ENCODE measurements around the gene KRTAP4-9.
"Not testable (repeated sequence)": the region's sequence is repeated elsewhere in the genome, so short reads cannot be mapped to it uniquely, and the experiment has no call there.

KRTAP4-9 gene

GRCh38 chr17:41107941-41108450 lies 2.8 kb downstream of the KRTAP4-9 start:
- no peak overlapping the region for H3K4me3 ChIP-seq (ENCODE audit: low read depth, low read length)
- no peak for TF ChIP-seq CTCF (IDR thresholded peaks at IDR 0.05; ENCODE audit: low read depth, low read length)

DNA sequence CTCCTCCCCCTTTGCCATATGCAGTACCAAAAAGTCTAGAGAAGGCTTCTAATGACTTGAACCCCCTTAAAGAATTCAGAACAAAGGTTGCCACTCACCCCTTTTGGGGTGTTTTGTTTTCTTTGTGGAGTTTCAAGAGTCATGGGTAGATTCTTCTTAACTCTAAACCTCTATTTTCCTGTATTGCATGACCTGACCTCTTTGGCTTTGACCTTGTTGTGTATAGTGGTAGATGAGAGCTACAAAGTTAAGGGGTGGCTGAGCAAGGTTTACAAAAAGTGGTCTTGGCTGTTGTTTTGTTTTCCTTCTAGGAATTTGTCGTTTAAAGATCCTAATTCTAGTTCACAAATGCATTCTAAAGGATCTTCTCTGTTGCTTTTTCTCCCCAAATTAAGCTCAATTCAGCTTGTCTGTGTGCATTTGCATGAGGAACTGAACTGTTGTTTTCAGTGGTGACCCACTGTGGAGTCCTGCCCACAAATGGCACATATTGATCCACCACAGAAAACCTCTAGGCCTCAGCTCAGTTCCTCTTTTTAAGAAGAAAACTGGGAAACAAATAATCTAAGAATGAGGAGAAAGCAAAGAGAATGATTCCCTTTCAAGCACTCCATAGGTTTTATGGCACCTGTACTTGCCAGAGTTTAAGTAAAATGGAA lies 3.7 kb downstream of the KRTAP4-9 start:
- not testable (repeated sequence) for H3K4me3 ChIP-seq (ENCODE audit: low read depth, low read length)

DNA sequence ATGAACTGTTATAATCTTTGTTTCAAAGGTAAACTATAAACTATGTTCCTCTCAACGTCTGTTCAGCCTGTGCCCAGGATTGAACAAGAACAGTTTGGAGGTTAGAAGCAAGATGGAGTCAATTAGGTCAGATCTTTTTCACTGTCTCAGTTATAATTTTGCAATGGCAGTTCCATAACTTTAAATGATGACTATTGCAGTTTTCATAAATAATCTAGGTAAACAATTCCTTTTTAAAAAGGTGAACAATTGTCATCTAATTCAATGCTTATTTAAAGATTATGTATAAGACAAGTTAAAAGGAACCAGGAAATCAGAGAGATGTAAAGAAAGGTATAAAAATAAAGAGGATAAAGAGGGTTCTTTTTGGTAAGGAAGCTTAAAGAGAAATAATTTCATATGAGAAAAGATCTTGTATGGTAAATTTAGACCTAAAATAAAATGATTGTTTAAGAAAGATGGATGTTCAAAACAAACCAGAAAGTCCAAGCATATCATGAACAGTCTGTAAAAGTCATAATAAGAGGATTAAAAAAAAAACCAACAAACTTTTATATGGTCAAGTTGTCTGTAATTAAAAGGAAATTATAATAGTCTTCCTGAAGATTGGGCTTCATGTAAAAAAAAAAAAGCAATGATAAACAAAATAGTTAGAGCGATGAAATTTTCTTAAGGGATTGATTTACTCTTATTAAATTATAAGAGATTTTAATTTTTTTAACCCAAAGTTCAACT lies 6.1 kb downstream of the KRTAP4-9 start:
- no peak overlapping the region for H3K4me3 ChIP-seq (ENCODE audit: low read depth, low read length)
- TF ChIP-seq CTCF (IDR thresholded peaks at IDR 0.05; ENCODE audit: low read depth, low read length), result no peak

GRCh38 chr17:41116297-41116696 lies 11.1 kb downstream of the KRTAP4-9 start:
- no peak overlapping the region for H3K4me3 ChIP-seq (ENCODE audit: low read depth, low read length)

DNA sequence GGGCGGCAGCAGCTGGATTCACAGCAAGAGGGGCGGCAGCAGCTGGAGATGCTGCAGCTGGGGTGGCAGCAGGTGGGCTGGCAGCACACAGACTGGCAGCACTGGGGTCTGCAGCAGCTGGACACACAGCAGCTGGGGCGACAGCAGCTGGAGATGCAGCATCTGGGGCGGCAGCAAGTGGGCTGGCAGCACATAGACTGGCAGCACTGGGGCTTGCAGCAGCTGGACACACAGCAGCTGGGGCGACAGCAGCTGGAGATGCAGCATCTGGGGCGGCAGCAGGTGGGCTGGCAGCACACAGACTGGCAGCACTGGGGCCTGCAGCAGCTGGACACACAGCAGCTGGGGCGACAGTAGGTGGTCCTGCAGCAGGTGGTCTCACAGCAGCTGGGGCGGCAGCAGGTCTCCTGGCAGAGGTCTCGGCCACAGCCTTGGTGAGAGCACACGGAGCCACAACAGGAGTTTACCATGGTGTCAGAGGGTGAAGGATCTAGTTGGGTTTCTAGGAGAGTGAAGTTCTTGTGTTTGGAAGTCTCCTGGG lies 12.7 kb downstream of the KRTAP4-9 start, which contains the start of gene KRTAP4-11:
Gene KRTAP4-11 (minus strand): TSS at position 528 of the 541 bp plus-strand sequence. CDS start 58 bp downstream, at position 470.
- not testable (repeated sequence) for H3K4me3 ChIP-seq (ENCODE audit: low read depth, low read length)

More at GRCh38 chr17:41116297-41116696, 11.1 kb downstream of the KRTAP4-9 start:
- TF ChIP-seq CTCF (IDR thresholded peaks at IDR 0.05; ENCODE audit: low read depth, low read length), result no peak

- H3K4me3 ChIP-seq (ENCODE audit: low read depth, low read length), result no peak overlapping the region
- TF ChIP-seq CTCF (IDR thresholded peaks at IDR 0.05; ENCODE audit: low read depth, low read length), result no peak
Measured at GRCh38 chr17:41118721-41119120, 13.5 kb downstream of the KRTAP4-9 start.

DNA sequence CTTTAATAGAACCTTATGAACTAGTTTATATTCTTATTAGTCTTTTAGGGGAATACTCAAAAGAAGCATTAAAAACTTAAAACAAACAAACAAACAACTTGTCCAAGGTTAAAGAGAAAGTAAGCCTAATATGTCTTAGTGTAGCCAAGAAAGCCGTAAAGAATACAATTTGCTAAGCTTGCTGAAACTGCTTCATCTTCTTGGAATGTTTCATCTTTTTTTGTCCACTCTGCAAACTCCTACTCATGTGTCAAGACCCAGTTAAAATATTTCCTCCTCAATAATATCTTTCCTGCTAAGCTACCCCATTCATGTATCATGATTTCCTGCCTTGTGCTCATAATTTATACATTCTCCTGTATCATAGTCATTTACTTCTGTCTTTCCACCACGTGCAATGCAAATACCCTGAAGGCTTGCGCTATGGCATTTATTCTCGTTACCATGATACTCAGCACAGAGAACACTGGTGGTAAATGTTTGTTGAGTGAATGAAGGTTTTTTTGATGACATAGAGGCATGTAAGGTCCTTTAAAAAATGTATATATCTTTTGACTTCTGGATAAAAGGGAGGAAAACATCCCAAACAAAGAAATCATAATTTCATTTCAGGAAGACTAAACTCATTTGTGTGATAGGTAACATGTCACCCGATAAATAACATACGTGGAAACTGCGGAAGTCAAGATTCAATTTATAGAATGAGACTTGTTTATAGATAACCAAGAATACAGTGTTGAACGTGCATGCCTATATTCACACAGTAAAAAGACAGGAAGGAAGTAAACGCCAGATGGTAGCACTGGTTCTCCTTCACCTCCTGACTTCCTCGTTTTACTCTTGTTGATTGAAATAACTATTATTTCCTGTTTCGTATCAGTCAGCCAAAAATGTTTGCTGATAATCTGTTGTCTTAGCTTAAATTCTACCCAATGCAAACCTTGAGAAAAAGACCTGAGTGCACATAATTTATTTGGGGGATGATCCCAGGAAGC lies 14.8 kb downstream of the KRTAP4-9 start:
- H3K4me3 ChIP-seq (ENCODE audit: low read depth, low read length), result not testable (repeated sequence)

DNA sequence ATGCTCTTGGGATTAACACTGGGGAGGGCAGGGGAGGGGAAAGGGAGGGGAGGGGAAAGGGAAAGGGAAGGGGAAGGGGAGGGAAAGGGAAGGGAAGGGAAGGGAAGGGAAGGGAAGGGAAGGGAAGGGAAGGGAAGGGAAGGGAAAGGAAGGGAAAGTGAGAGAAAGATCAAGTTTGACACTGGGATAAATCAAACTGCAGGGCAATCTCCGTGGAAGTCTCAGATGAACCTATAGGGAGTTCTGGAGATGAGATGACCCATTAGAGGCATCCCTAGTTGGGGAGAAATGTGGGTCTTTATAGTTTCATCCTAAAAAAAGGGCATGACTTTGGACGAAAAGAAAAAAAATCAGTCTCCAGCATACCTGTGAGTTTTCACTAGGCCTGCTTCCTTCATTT lies 16.6 kb downstream of the KRTAP4-9 start:
- no peak overlapping the region for H3K4me3 ChIP-seq (ENCODE audit: low read depth, low read length)
- no peak for TF ChIP-seq CTCF (IDR thresholded peaks at IDR 0.05; ENCODE audit: low read depth, low read length)

DNA sequence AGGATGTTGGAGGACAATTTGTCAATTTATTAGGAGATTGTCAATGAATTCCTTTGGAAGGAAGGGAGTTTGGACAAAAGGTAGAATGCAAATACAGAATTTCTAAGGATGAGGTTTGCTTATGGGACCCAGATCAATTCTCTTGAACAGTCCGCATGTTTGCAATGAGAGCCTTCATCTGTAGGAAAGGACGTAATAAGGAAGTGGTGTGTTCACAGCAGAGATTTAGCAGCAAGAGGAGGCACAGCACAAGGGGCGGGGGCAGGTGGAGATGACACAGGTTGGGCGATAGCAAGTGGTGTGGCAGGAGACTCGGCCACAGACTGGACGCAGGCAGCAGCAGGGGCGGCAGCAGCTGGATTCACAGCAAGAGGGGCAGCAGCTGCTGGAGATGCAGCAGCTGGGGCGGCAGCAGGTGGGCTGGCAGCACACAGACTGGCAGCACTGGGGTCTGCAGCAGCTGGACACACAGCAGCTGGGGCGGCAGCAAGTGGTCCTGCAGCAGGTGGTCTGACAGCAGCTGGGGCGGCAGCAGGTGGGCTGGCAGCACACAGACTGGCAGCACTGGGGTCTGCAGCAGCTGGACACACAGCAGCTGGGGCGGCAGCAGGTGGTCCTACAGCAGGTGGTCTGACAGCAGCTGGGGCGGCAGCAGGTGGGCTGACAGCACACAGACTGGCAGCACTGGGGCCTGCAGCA lies 18.3 kb downstream of the KRTAP4-9 start:
- not testable (repeated sequence) for H3K4me3 ChIP-seq (ENCODE audit: low read depth, low read length)

GRCh38 chr17:41123991-41124371 lies 18.8 kb downstream of the KRTAP4-9 start, which contains the start of gene KRTAP4-12:
KRTAP4-12 (minus strand) TSS chr17:41124182; CDS start chr17:41124122, 60 bp downstream.
- H3K4me3 ChIP-seq (ENCODE audit: low read depth, low read length), result not testable (repeated sequence)
